ENCODE data around the gene GCNA. TPM values are rescaled to one million over a fixed set of nuclear protein-coding genes. Genes with fewer than 3 reads are reported as not detected.

Gene GCNA
- total and polyA plus RNA-seq, 2 of the 13 experiments (the other 11 are each of a cell fraction or from before 2014, with no cell fraction given), result 0.38 to 0.66 TPM

DNA sequence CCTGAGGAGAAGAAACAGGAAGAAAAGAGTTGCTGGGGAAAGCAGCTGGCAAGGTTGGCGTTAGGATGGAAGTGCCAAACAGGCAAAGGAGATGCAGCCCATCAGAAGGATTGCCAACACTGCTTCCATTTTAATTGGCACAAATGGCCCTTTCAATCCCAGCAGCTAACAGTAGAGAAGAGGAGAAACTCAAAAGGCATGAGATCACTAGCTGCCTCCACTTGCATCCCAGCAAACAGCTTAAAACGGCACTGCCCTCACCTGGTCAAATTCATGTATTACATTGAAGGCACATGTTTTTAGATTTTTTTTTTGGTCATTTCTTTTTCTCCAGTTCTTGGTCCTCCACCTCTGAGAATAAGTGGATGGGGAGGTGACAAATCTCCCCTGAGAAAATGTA lies 74.2 kb downstream of the GCNA start (continued):
- TF ChIP-seq SMC3 (IDR thresholded peaks at IDR 0.05; ENCODE audit: low read length), result peak; percentile 61; the same call in 1 of the 2 replicates
- 0 out of 2 replicates have a peak, but pooled peaks have one; percentile 22 for TF ChIP-seq ZNF7 (CRISPR knock-in tag; IDR thresholded peaks at IDR 0.05)
- no peak for TF ChIP-seq PHB2 (IDR thresholded peaks at IDR 0.05; ENCODE audit: partially characterized antibody)

DNA sequence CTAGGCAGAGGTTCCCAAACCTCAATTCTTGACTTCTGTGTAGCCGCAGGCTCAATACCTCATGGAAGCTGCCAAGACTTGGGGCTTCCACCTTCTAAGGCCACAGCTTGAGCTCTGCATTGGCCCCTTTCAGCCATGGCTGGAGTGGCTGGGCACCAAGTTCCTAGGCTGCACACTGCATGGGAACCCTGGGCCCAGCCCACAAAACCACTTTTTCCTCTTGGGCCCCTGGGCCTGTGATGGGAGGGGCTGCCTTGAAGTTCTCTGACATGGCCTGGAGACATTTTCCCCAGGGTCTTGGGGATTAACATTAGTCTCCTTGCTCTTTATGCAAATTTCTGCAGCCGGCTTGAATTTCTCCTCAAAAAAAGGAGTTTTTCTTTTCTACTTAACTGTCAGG lies 75.1 kb downstream of the GCNA start:
- 0 out of 5 replicates have a peak, but pooled peaks cover 0 to 3% of the 10 kb centered on the region in 2 experiments for H3K27me3 ChIP-seq (ENCODE audit: control insufficient read depth in 1 of 2, insufficient read depth in 2 of 2, low read length in 2 of 2)
- no peaks in the 10 kb centered on the region for H4K20me1 ChIP-seq (ENCODE audit: insufficient read depth, low read length)
- ATAC-seq, result no peak
- no peaks in the 10 kb centered on the region for H3K9me3 ChIP-seq (ENCODE audit: low read length)
- no peaks in the 10 kb centered on the region for H3K36me3 ChIP-seq (replicated peaks in 1 of 2; ENCODE audit: control insufficient read depth in 1 of 2, insufficient read depth in 2 of 2, low read length in 2 of 2)
- ChIA-PET POLR2A (no interaction called here), CTCF (ENCODE audit: low intra/inter-chr PET ratio, low total read pairs) (interaction anchor here (1.0 to 1.7 kb wide), 2 partner anchors 36 to 90 kb away, joined by 3 to 6 read pairs; no protein-coding TSS in a partner anchor)
- no peak overlapping the region for H3K9ac ChIP-seq (ENCODE audit: insufficient read depth, low read depth, low read length)
- H3K79me2 ChIP-seq (ENCODE audit: insufficient read depth, low read length), result no peaks in the 10 kb centered on the region
- in situ Hi-C loops (cut with HindIII; ENCODE audit: extremely low pct_ligation_motif_present, low pct_unique_long_range_greater_than_20kb) (no loop called here), intact Hi-C loops (cut with micrococcal nuclease; ENCODE audit: unreplicated experiment) (loop anchor here (5.0 kb wide), 1 partner anchor 81 kb away; no protein-coding TSS in a partner anchor)
- WGBS (ENCODE audit: low lambda C conversion rate), result 94% methylated on average over 1 of the region's 2 CpGs
- TF ChIP-seq ZNF138 (CRISPR knock-in tag; IDR thresholded peaks at IDR 0.05; ENCODE audit: low read depth), result no peak
- TF ChIP-seq U2AF2 (IDR thresholded peaks at IDR 0.05; ENCODE audit: low read depth, low read length), result no peak
- no peak for TF ChIP-seq ZNF550 (CRISPR knock-in tag; IDR thresholded peaks at IDR 0.05; ENCODE audit: borderline replicate concordance)
- TF ChIP-seq HDAC1 (CRISPR knock-in tag; IDR thresholded peaks at IDR 0.05), result no peak
- TF ChIP-seq POGZ (CRISPR knock-in tag; IDR thresholded peaks at IDR 0.05), result no peak
- TF ChIP-seq NFKBIZ (CRISPR knock-in tag; IDR thresholded peaks at IDR 0.05), result no peak
- no peak for TF ChIP-seq GABPA (IDR thresholded peaks at IDR 0.05; ENCODE audit: low read depth, low read length)
- TF ChIP-seq GABPA (CRISPR knock-in tag; IDR thresholded peaks at IDR 0.05; ENCODE audit: low read depth), result no peak
- TF ChIP-seq FOSL1 (CRISPR knock-in tag; IDR thresholded peaks at IDR 0.05; ENCODE audit: borderline replicate concordance), result no peak
- TF ChIP-seq ZNF670 (CRISPR knock-in tag; IDR thresholded peaks at IDR 0.05; ENCODE audit: borderline replicate concordance), result no peak
- no peak for TF ChIP-seq ZNF839 (CRISPR knock-in tag; IDR thresholded peaks at IDR 0.05; ENCODE audit: borderline replicate concordance)
- TF ChIP-seq ZNF460 (CRISPR knock-in tag; IDR thresholded peaks at IDR 0.05; ENCODE audit: borderline replicate concordance), result no peak
- TF ChIP-seq, protein P1, sequence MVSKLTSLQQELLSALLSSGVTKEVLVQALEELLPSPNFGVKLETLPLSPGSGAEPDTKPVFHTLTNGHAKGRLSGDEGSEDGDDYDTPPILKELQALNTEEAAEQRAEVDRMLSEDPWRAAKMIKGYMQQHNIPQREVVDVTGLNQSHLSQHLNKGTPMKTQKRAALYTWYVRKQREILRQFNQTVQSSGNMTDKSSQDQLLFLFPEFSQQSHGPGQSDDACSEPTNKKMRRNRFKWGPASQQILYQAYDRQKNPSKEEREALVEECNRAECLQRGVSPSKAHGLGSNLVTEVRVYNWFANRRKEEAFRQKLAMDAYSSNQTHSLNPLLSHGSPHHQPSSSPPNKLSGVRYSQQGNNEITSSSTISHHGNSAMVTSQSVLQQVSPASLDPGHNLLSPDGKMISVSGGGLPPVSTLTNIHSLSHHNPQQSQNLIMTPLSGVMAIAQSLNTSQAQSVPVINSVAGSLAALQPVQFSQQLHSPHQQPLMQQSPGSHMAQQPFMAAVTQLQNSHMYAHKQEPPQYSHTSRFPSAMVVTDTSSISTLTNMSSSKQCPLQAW (CRISPR knock-in tag; IDR thresholded peaks at IDR 0.05), result no peak
- no peak for DNase-seq (ENCODE audit: low spot score)
- no peak overlapping the region for H3K4me2 ChIP-seq (ENCODE audit: low read depth, low read length)
- FAIRE-seq, result no peak
- no peak overlapping the region for H3K27ac ChIP-seq (ENCODE audit: extremely low read length, insufficient read depth, low read length)
- no TSS peak for BruUV-seq (replicated peaks)
- H3K4me3 ChIP-seq (replicated peaks in 1 of 3; ENCODE audit: insufficient read depth in 1 of 3, low read depth in 2 of 3, low read length in 3 of 3), result no peak overlapping the region
- H2AFZ ChIP-seq (ENCODE audit: low read length), result no peak overlapping the region
- H3K4me1 ChIP-seq (ENCODE audit: insufficient read depth, low read length), result no peaks in the 10 kb centered on the region
